ENCODE data around the gene ASPM. TPM values are rescaled to one million over a fixed set of nuclear protein-coding genes. Genes with fewer than 3 reads are reported as not detected.

The ASPM gene
- polyA plus RNA-seq, 1 donor (not counting 4 experiments of a cell fraction or from before 2014, with no cell fraction given): 10.0 TPM

DNA sequence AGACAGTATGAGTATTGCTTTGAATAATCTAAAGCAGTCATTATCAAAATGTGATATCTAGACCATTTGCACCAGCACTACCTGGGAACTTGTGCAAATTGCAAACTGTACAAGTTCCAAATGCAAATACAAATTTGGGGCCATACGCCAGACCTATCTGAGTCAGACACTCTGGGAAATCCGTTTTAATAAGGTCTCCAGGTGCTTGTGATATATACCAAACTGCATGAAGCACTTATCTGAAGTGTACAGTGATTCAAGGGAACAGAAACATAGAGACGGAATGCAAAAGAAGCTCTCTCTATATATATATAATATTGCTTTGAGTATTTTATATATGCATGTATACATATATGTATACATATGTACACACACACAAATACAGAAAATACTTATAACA is 36.2 kb upstream of the ASPM start:
- Histone ChIP-seq H3K9me3 (ENCODE audit: control insufficient read depth, low read depth, low read length) (no peaks in the 10 kb centered on the region), H3K36me3 (ENCODE audit: control insufficient read depth in 2 of 2, extremely low read depth in 1 of 2, insufficient read depth in 2 of 2, low read length in 2 of 2) (peaks cover 0 to 3% of the 10 kb centered on the region in 2 experiments), H3K79me2 (ENCODE audit: control insufficient read depth, insufficient read depth, low read length) (no peaks in the 10 kb centered on the region), H3K27me3 (ENCODE audit: control insufficient read depth, extremely low read depth, insufficient read depth, low read length) (no peaks in the 10 kb centered on the region), H3K9ac (ENCODE audit: control insufficient read depth, extremely low read depth, insufficient read depth, low read length) (no peak overlapping the region), H3K9me1 (ENCODE audit: control insufficient read depth, extremely low read depth, insufficient read depth, low read length) (no peaks in the 10 kb centered on the region), H3K27ac (ENCODE audit: control insufficient read depth, insufficient read depth, low read length) (no peak overlapping the region), H2AFZ (ENCODE audit: control insufficient read depth, low read length) (no peak overlapping the region), H3K4me3 (ENCODE audit: control insufficient read depth in 2 of 3, extremely low read depth in 1 of 3, insufficient read depth in 2 of 3, low read depth in 1 of 3, low read length in 3 of 3) (no peak overlapping the region), H3K4me2 (ENCODE audit: control insufficient read depth, extremely low read depth, insufficient read depth, low read depth, low read length) (no peak overlapping the region), H3K4me1 (ENCODE audit: control insufficient read depth, extremely low read depth, insufficient read depth, low read length) (no peaks in the 10 kb centered on the region), H4K20me1 (ENCODE audit: control insufficient read depth, extremely low read depth, insufficient read depth, low read length) (no peaks in the 10 kb centered on the region)
- DNase-seq (ENCODE audit: low read depth, low spot score) (no peak), FAIRE-seq (no peak)
- TF ChIP-seq EZH2 (IDR thresholded peaks at IDR 0.05; ENCODE audit: low read length): no peak
- TF ChIP-seq, protein P1, sequence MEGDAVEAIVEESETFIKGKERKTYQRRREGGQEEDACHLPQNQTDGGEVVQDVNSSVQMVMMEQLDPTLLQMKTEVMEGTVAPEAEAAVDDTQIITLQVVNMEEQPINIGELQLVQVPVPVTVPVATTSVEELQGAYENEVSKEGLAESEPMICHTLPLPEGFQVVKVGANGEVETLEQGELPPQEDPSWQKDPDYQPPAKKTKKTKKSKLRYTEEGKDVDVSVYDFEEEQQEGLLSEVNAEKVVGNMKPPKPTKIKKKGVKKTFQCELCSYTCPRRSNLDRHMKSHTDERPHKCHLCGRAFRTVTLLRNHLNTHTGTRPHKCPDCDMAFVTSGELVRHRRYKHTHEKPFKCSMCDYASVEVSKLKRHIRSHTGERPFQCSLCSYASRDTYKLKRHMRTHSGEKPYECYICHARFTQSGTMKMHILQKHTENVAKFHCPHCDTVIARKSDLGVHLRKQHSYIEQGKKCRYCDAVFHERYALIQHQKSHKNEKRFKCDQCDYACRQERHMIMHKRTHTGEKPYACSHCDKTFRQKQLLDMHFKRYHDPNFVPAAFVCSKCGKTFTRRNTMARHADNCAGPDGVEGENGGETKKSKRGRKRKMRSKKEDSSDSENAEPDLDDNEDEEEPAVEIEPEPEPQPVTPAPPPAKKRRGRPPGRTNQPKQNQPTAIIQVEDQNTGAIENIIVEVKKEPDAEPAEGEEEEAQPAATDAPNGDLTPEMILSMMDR (optimal IDR thresholded peaks at IDR 0.05 in 1 of 3, IDR thresholded peaks at IDR 0.05 in 1 of 3, conservative IDR thresholded peaks at IDR 0.05 in 1 of 3; ENCODE audit: extremely low read depth in 1 of 3, insufficient read depth in 2 of 3, low read length in 3 of 3): no peak
- dilution Hi-C loops (cut with MboI; ENCODE audit: extremely low pct_ligation_motif_present, low sequenced_read_pairs): no loop called here

DNA sequence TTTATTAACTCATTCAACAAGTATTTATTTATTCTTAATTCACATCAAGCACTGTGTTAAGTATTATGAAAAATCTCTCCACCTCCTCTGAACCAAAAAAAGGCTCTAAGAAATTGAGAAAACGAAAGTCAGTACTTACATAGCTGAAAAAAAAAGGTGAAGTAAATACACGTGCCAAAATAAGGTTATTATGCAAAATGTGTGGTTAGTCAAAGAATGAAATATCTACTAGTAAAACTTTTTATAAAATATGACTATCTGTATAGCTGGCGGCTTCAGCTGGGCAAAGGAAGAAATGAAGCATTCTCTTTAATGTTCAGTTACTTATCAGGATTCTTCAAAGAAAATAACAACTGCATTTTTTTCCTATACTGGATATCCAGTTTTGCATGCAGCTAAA is 35.5 kb upstream of the ASPM start:
- no peak for DNase-seq (ENCODE audit: low read depth, low spot score)
- no peak overlapping the region for H2AFZ ChIP-seq (ENCODE audit: control insufficient read depth, low read length)
- H3K9me1 ChIP-seq (ENCODE audit: control insufficient read depth, extremely low read depth, insufficient read depth, low read length): no peaks in the 10 kb centered on the region
- H3K27me3 ChIP-seq (ENCODE audit: control insufficient read depth, extremely low read depth, insufficient read depth, low read length): no peaks in the 10 kb centered on the region
- TF ChIP-seq, protein P1 (optimal IDR thresholded peaks at IDR 0.05 in 1 of 3, IDR thresholded peaks at IDR 0.05 in 1 of 3, conservative IDR thresholded peaks at IDR 0.05 in 1 of 3; ENCODE audit: extremely low read depth in 1 of 3, insufficient read depth in 2 of 3, low read length in 3 of 3): no peak
- no peak for TF ChIP-seq EZH2 (IDR thresholded peaks at IDR 0.05; ENCODE audit: low read length)
- H3K36me3 ChIP-seq (ENCODE audit: control insufficient read depth in 2 of 2, extremely low read depth in 1 of 2, insufficient read depth in 2 of 2, low read length in 2 of 2): peaks cover 0 to 3% of the 10 kb centered on the region in 2 experiments
- no peak overlapping the region for H3K4me3 ChIP-seq (ENCODE audit: control insufficient read depth in 2 of 3, extremely low read depth in 1 of 3, insufficient read depth in 2 of 3, low read depth in 1 of 3, low read length in 3 of 3)
- dilution Hi-C loops (cut with MboI; ENCODE audit: extremely low pct_ligation_motif_present, low sequenced_read_pairs): no loop called here
- H3K4me2 ChIP-seq (ENCODE audit: control insufficient read depth, extremely low read depth, insufficient read depth, low read depth, low read length): no peak overlapping the region
- H3K9me3 ChIP-seq (ENCODE audit: control insufficient read depth, low read depth, low read length): no peaks in the 10 kb centered on the region
- no peak overlapping the region for H3K27ac ChIP-seq (ENCODE audit: control insufficient read depth, insufficient read depth, low read length)
- no peaks in the 10 kb centered on the region for H3K79me2 ChIP-seq (ENCODE audit: control insufficient read depth, insufficient read depth, low read length)
- no peaks in the 10 kb centered on the region for H4K20me1 ChIP-seq (ENCODE audit: control insufficient read depth, extremely low read depth, insufficient read depth, low read length)
- no peaks in the 10 kb centered on the region for H3K4me1 ChIP-seq (ENCODE audit: control insufficient read depth, extremely low read depth, insufficient read depth, low read length)
- no peak overlapping the region for H3K9ac ChIP-seq (ENCODE audit: control insufficient read depth, extremely low read depth, insufficient read depth, low read length)
- FAIRE-seq: no peak
